NK-92 treated with Interleukin-12 subunit alpha and Interleukin-12 subunit beta, amount 100 ng/mL, for 24 hours (cell line): ENCODE measurements around the gene UBB.

ENCODE experiments used
- DNase-seq: peaks from one replicate; lab custom pipeline; 2025; lab: John Stamatoyannopoulos, UW

UBB gene

GRCh38 chr17:16380640-16381495, at the start of gene UBB:
TSS of gene UBB (plus strand) at chr17:16381091. CDS start at chr17:16381908, 817 bp downstream.
- peak; percentile 85 for DNase-seq

- no peak for DNase-seq
These were observed 42.5 kb upstream of the UBB start for GRCh38 chr17:16338391-16338790.

GRCh38 chr17:16339402-16339801, 41.5 kb upstream of the UBB start:
- DNase-seq, result no peak

GRCh38 chr17:16339959-16340358, 40.9 kb upstream of the UBB start:
- DNase-seq, result no peak

- no peak for DNase-seq
These were observed 37.9 kb upstream of the UBB start for GRCh38 chr17:16342979-16343378.

- DNase-seq, result no peak
These were observed 37.3 kb upstream of the UBB start for GRCh38 chr17:16343569-16343968.

GRCh38 chr17:16345565-16345964, 35.3 kb upstream of the UBB start:
- DNase-seq, result no peak

GRCh38 chr17:16346721-16347271, 34.1 kb upstream of the UBB start:
- DNase-seq, result no peak

GRCh38 chr17:16348586-16348985, 32.3 kb upstream of the UBB start:
- no peak for DNase-seq

- no peak for DNase-seq
These were observed 31.5 kb upstream of the UBB start for GRCh38 chr17:16349431-16349830.

GRCh38 chr17:16351831-16352230, 29.1 kb upstream of the UBB start:
- no peak for DNase-seq

- DNase-seq, result no peak
These were observed 28.6 kb upstream of the UBB start for GRCh38 chr17:16352303-16352666.

GRCh38 chr17:16352667-16353316, 28.1 kb upstream of the UBB start:
- peak; percentile 1 for DNase-seq

- no peak for DNase-seq
These were observed 27.3 kb upstream of the UBB start, which contains the start of gene CENPV for GRCh38 chr17:16353317-16354174. TSS of gene CENPV (minus strand) at chr17:16353469. CDS start at chr17:16353436, 33 bp downstream.

GRCh38 chr17:16354585-16354984, 26.3 kb upstream of the UBB start:
- DNase-seq, result no peak

- DNase-seq, result no peak
These were observed 22.5 kb upstream of the UBB start for GRCh38 chr17:16358394-16358793.

- no peak for DNase-seq
These were observed 19.0 kb upstream of the UBB start for GRCh38 chr17:16361874-16362273.

- DNase-seq, result peak; percentile 10
These were observed 16.9 kb upstream of the UBB start for GRCh38 chr17:16363749-16364536.

- no peak for DNase-seq
These were observed 16.3 kb upstream of the UBB start for GRCh38 chr17:16364625-16365024.

GRCh38 chr17:16371742-16372141, 9.1 kb upstream of the UBB start:
- DNase-seq, result no peak
